Lower leg skin (tissue), 4 donors: ENCODE data around the gene STARD8. TPM values are rescaled to one million over a fixed set of nuclear protein-coding genes. Genes with fewer than 3 reads are reported as not detected.

Experiments
- DNase-seq, 2 donors: peaks; one replicate each; pipeline ENCODE4 v3.0.0-alpha.2; 2019; ENCODE audit warnings: low spot score in 2 of 2
- H3K4me3 ChIP-seq: fragments of 200-600 bp; sonication (generic); 2 replicates; pipeline ENCODE4 v1.5.1; 2017; ENCODE audit warnings: mild to moderate bottlenecking, low read depth; ENCODE audit not compliant: poor library complexity, severe bottlenecking
- CTCF ChIP-seq, 3 donors: fragments of 450-650 bp; IDR thresholded peaks; one replicate each; pipeline ENCODE4 v1.5.1; 2016; ENCODE audit warnings: antibody characterized with exemption in 3 of 3, mild to moderate bottlenecking in 3 of 3, moderate library complexity in 2 of 3
- POLR2A ChIP-seq, 2 donors: fragments of 450-650 bp; IDR thresholded peaks; one replicate each; pipeline ENCODE4 v1.6.1; 2016 to 2017; ENCODE audit warnings: antibody characterized with exemption in 2 of 2, mild to moderate bottlenecking in 1 of 2, moderate library complexity in 1 of 2
- WGBS, 2 donors: methylation state at CpG; one replicate each; pipeline ENCODE4 v1.1.5; 2018; 5-methylcytosine and 5-hydroxymethylcytosine counted together
- intact Hi-C: fragments of 100-400 bp; cut with DNase I; formaldehyde crosslinking; loops from one replicate; pipeline ENCODE4 v1.15.0; 2023; ENCODE audit warnings: low total_unique reads
- total RNA-seq, 4 donors: library from RNA; depleted of rRNA; stranded (reverse); fragments of >200 nt; gene quantifications; one replicate each; pipeline ENCODE4 v1.1.0, GENCODE V29; 2016

The STARD8 gene
- total RNA-seq, 4 donors from 2014 or later: 1.4 to 6.0 (median 2.5) TPM

- no peak for DNase-seq
- intact Hi-C loops: no loop called here
- 57 to 58% methylated on average over 9 of the region's 9 CpGs for WGBS, 2 donors
- no peak overlapping the region for H3K4me3 ChIP-seq
- TF ChIP-seq CTCF (IDR thresholded peaks at IDR 0.05) (no peak), POLR2A (IDR thresholded peaks at IDR 0.05) (no peak)
Observed at GRCh38 chrX:68665502-68665901, 18.0 kb downstream of the STARD8 start.

GRCh38 chrX:68666580-68666979 lies 19.1 kb downstream of the STARD8 start:
- no peak for DNase-seq
- TF ChIP-seq POLR2A (IDR thresholded peaks at IDR 0.05) (no peak), CTCF (IDR thresholded peaks at IDR 0.05) (no peak)
- intact Hi-C loops: no loop called here
- 76 to 85% methylated on average over 5 of the region's 5 CpGs for WGBS, 2 donors
- no peak overlapping the region for H3K4me3 ChIP-seq

- intact Hi-C loops: no loop called here
- DNase-seq: no peak
Observed at GRCh38 chrX:68669094-68669860, 21.8 kb downstream of the STARD8 start.

GRCh38 chrX:68669871-68670270 lies 22.4 kb downstream of the STARD8 start:
- WGBS, 2 donors: 68 to 72% methylated on average over 3 of the region's 3 CpGs
- no peak for TF ChIP-seq CTCF (IDR thresholded peaks at IDR 0.05)
- TF ChIP-seq POLR2A (IDR thresholded peaks at IDR 0.05): no peak
- intact Hi-C loops: no loop called here
- no peak for DNase-seq
- no peak overlapping the region for H3K4me3 ChIP-seq

More at GRCh38 chrX:68669094-68669860, 21.8 kb downstream of the STARD8 start:
- no peak overlapping the region for H3K4me3 ChIP-seq
- TF ChIP-seq CTCF (IDR thresholded peaks at IDR 0.05) (no peak), POLR2A (IDR thresholded peaks at IDR 0.05) (no peak)
- 70 to 76% methylated on average over 10 of the region's 10 CpGs for WGBS, 2 donors

GRCh38 chrX:68671221-68671620 lies 23.8 kb downstream of the STARD8 start:
- no peak for DNase-seq
- H3K4me3 ChIP-seq: no peak overlapping the region
- no peak for TF ChIP-seq CTCF (IDR thresholded peaks at IDR 0.05)
- intact Hi-C loops: no loop called here
